Esophagus squamous epithelium (tissue), 4 donors: ENCODE data around the gene F7.

Experiments used
- CTCF ChIP-seq, 6 experiments: fragments of 450-650 bp in 4 of 6; fragments of 200-600 bp in 2 of 6; sonication (generic) in 2 of 6; IDR thresholded peaks; one replicate each; pipeline ENCODE4 v1.5.1; 2016 to 2019; ENCODE audit warnings: antibody characterized with exemption in 6 of 6, mild to moderate bottlenecking in 4 of 6, moderate library complexity in 4 of 6
- POLR2A ChIP-seq, 4 donors: fragments of 450-650 bp; IDR thresholded peaks; one replicate each; pipeline ENCODE4 v1.6.1; 2017; ENCODE audit warnings: antibody characterized with exemption in 4 of 4, mild to moderate bottlenecking in 4 of 4, moderate library complexity in 3 of 4

- TF ChIP-seq CTCF (IDR thresholded peaks at IDR 0.05) (no peak), POLR2A (IDR thresholded peaks at IDR 0.05) (no peak)
These were observed 58.9 kb downstream of the F7 start for GRCh38 chr13:113164492-113164891.
